Suprapubic skin (tissue), 4 donors: ENCODE data around the gene PDE4B. TPM values are rescaled to one million over a fixed set of nuclear protein-coding genes. Genes with fewer than 3 reads are reported as not detected.
"Not testable (repeated sequence)": the region's sequence is repeated elsewhere in the genome, so short reads cannot be mapped to it uniquely, and the experiment has no call there.

ENCODE experiments used
- DNase-seq, 2 donors: peaks; one replicate each; pipeline ENCODE4 v3.0.0-alpha.2; 2019; ENCODE audit warnings: low spot score in 2 of 2
- H3K27ac ChIP-seq: fragments of 200-600 bp; sonication (generic); one replicate; pipeline ENCODE4 v1.5.1; 2019
- H3K27me3 ChIP-seq: fragments of 200-600 bp; sonication (generic); one replicate; pipeline ENCODE4 v1.5.1; 2019
- H3K36me3 ChIP-seq: fragments of 200-600 bp; sonication (generic); one replicate; pipeline ENCODE4 v1.5.1; 2019
- H3K4me1 ChIP-seq: fragments of 200-600 bp; sonication (generic); one replicate; pipeline ENCODE4 v1.5.1; 2019
- H3K4me3 ChIP-seq: fragments of 200-600 bp; sonication (generic); one replicate; pipeline ENCODE4 v1.5.1; 2019; ENCODE audit warnings: mild to moderate bottlenecking
- H3K9me3 ChIP-seq: fragments of 200-600 bp; sonication (generic); one replicate; pipeline ENCODE4 v1.5.1; 2019
- EP300 ChIP-seq: sonication (generic); formaldehyde crosslinking; IDR thresholded peaks from one replicate; pipeline ENCODE4 v1.6.1; 2017; ENCODE audit warnings: antibody characterized with exemption
- POLR2A ChIP-seq, 2 donors: fragments of 450-650 bp; IDR thresholded peaks; one replicate each; pipeline ENCODE4 v1.6.1; 2017; ENCODE audit warnings: antibody characterized with exemption in 2 of 2, mild to moderate bottlenecking in 2 of 2, moderate library complexity in 2 of 2
- POLR2AphosphoS5 ChIP-seq, 3 donors: sonication (generic); formaldehyde crosslinking; IDR thresholded peaks; one replicate each; pipeline ENCODE4 v1.6.1; 2017; ENCODE audit warnings: antibody characterized with exemption in 3 of 3
- WGBS: methylation state at CpG from one replicate; pipeline ENCODE4 v1.1.5; 2018; 5-methylcytosine and 5-hydroxymethylcytosine counted together
- total RNA-seq, 4 donors: library from RNA; depleted of rRNA; stranded (reverse); fragments of >200 nt; gene quantifications; one replicate each; pipeline ENCODE4 v1.1.0, GENCODE V29; 2016
- TF ChIP-seq, protein P1 (sequence below), 2 donors: fragments of 200-600 bp in 1 of 2; fragments of 450-650 bp in 1 of 2; sonication (generic) in 1 of 2; IDR thresholded peaks; one replicate each; pipeline ENCODE4 v1.5.1; 2016 to 2019; ENCODE audit warnings: antibody characterized with exemption in 2 of 2, mild to moderate bottlenecking in 1 of 2, moderate library complexity in 1 of 2

The PDE4B gene
- total RNA-seq, 4 donors from 2014 or later: 14.2 to 27.6 (median 16.7) TPM

DNA sequence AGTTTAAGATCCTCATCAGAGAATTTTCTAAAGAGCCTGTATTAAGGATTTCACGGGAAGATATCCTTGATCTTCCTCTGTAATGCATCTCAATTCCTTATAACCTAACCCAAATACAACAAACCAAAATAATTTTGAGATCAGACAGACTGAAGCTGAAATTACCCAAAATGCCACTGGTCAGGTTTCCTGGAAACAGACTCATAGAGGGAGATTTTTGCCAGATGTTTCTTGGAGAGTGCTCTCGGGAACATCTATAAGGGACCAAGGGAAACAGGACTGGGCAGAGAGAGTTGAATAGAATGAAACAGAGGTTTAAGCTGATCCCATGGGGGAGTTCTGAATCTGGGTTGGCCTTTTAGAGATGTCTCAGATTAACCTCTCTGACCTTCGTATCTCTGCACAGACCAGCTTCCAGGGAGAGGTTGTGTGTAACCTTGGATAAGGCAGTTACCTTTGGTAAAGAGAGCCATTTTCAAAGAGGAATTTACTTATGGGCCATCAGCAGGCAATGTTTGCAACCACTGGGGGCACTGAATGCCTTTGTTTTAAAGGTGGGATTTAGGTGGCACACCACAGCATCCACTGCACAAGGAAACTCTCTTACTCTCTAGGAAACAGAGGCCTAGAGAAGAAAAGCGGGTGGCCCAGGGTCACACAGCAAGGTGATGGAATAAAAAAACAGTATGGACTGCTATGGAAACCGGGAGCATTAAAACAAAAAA lies 610.5 kb downstream of the PDE4B start:
- Histone ChIP-seq H3K36me3 (no peaks in the 10 kb centered on the region), H3K27ac (peak overlapping the region; percentile 39), H3K27me3 (no peaks in the 10 kb centered on the region), H3K4me3 (no peak overlapping the region), H3K9me3 (no peaks in the 10 kb centered on the region), H3K4me1 (peaks cover 17% of the 10 kb centered on the region)
- TF ChIP-seq EP300 (no peak), POLR2A (IDR thresholded peaks at IDR 0.05) (no peak), POLR2AphosphoS5 (IDR thresholded peaks at IDR 0.05) (no peak)
- TF ChIP-seq, protein P1, sequence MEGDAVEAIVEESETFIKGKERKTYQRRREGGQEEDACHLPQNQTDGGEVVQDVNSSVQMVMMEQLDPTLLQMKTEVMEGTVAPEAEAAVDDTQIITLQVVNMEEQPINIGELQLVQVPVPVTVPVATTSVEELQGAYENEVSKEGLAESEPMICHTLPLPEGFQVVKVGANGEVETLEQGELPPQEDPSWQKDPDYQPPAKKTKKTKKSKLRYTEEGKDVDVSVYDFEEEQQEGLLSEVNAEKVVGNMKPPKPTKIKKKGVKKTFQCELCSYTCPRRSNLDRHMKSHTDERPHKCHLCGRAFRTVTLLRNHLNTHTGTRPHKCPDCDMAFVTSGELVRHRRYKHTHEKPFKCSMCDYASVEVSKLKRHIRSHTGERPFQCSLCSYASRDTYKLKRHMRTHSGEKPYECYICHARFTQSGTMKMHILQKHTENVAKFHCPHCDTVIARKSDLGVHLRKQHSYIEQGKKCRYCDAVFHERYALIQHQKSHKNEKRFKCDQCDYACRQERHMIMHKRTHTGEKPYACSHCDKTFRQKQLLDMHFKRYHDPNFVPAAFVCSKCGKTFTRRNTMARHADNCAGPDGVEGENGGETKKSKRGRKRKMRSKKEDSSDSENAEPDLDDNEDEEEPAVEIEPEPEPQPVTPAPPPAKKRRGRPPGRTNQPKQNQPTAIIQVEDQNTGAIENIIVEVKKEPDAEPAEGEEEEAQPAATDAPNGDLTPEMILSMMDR (IDR thresholded peaks at IDR 0.05): no peak
- WGBS: 83% methylated on average over 5 of the region's 5 CpGs
- DNase-seq: no peak

DNA sequence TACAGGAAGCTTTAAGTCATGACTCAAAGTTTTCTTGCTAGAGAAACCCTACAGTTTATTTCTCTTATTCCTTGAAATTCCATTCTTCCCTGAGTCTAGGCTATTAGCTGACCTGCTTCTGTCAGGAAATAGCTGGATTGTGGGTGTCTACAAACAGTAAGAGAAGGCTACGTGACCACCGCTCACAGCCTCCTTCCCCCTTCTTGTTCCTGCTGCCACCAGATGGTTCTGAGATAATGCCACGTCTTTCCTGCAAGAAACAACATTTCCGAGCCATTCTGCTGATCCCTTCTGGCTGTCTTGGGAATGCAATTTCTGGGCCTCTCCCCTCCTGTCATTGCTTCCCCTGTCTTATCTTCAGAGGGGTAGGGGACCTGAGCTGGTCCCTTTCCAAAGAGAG lies 612.4 kb downstream of the PDE4B start:
- Histone ChIP-seq H3K4me3 (no peak overlapping the region), H3K4me1 (peaks cover 17% of the 10 kb centered on the region), H3K27me3 (no peaks in the 10 kb centered on the region), H3K9me3 (no peaks in the 10 kb centered on the region), H3K27ac (no peak overlapping the region), H3K36me3 (no peaks in the 10 kb centered on the region)
- WGBS: 81% methylated on average over 4 of the region's 4 CpGs
- DNase-seq: no peak
- no peak for TF ChIP-seq POLR2AphosphoS5 (IDR thresholded peaks at IDR 0.05)

DNA sequence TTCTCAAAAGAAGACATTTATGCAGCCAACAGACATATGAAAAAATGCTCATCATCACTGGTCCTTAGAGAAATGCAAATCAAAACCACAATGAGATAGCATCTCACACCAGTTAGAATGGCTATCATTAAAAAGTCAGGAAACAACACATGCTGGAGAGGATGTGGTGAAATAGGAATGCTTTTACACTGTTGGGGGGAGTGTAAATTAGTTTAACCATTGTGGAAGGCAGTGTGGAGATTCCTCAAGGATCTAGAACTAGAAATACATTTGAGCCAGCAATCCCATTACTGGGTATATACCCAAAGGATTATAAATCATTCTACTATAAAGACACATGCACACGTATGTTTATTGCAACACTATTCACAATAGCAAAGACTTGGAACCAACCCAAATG lies 618.8 kb downstream of the PDE4B start:
- not testable (repeated sequence) for H3K9me3 ChIP-seq, DNase-seq, H3K4me1 ChIP-seq, H3K27ac ChIP-seq, H3K27me3 ChIP-seq, H3K36me3 ChIP-seq, H3K4me3 ChIP-seq
- WGBS: 88% methylated on average over 1 of the region's 1 CpG

DNA sequence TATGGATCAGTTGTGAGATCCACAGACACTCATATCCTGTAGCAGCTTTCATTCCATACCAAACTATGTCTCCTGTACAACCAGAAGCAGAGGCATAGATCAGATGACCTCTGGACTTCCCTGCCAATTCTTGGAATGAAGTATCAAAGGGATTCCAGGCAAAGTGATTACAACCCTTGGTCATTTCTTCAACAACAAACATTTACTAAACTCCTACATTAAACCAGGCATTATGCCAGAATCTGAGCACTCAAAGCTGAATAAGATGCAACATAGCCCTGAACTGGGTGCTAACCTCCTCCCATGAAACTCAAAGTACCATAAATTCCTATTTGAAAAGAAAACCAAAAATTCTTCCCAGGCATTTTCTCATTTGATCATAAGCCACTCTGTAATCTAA lies 620.0 kb downstream of the PDE4B start:
- no peak for TF ChIP-seq EP300
- no peak for TF ChIP-seq POLR2A (IDR thresholded peaks at IDR 0.05)
- no peak for TF ChIP-seq POLR2AphosphoS5 (IDR thresholded peaks at IDR 0.05)
- TF ChIP-seq, protein P1 (IDR thresholded peaks at IDR 0.05): no peak
- no peak overlapping the region for H3K4me3 ChIP-seq
- DNase-seq: no peak
- H3K4me1 ChIP-seq: peaks cover 3% of the 10 kb centered on the region
- H3K9me3 ChIP-seq: peaks cover 9% of the 10 kb centered on the region
- H3K27me3 ChIP-seq: no peaks in the 10 kb centered on the region
- no peaks in the 10 kb centered on the region for H3K36me3 ChIP-seq
- H3K27ac ChIP-seq: no peak overlapping the region

DNA sequence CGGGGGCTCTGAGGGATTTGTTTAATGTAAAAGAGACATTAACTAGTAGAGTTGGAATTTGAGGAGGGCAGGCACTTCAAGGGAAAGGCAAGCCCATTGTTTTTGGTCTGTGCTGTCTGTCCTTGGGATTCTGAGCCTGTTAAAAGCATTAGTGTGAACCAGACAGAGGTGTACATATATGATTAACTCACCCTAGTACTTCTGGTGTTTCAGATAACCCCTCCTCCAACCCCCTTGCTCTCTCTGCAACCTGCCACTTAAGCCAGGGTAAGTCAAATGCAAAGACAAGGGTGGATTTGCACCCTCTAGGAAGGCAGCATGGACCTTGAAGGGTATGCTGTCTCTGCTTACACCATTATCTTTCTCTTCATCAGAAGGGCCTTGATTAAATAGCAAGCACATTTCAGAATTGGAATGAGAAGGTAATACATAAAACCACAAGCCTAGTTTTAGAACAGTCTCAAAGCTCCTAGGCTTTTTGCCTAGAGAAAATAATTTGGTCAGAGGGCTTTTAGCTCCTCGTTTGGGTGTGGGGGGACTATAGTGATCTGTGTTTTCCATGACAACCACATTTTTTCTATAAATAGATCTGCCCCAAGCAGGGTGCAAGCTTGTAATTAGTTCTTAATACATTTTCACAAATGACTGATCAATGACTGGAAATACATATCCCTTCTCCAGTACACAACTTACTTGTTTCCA lies 620.6 kb downstream of the PDE4B start:
- H3K27ac ChIP-seq: no peak overlapping the region
- H3K4me1 ChIP-seq: peaks cover 3% of the 10 kb centered on the region
- H3K4me3 ChIP-seq: no peak overlapping the region
- TF ChIP-seq POLR2AphosphoS5 (IDR thresholded peaks at IDR 0.05) (no peak), EP300 (no peak), POLR2A (IDR thresholded peaks at IDR 0.05) (no peak)
- TF ChIP-seq, protein P1 (IDR thresholded peaks at IDR 0.05): no peak
- DNase-seq: no peak
- 72% methylated on average over 2 of the region's 2 CpGs for WGBS
- peaks cover 9% of the 10 kb centered on the region for H3K9me3 ChIP-seq
- H3K36me3 ChIP-seq: no peaks in the 10 kb centered on the region
- H3K27me3 ChIP-seq: no peaks in the 10 kb centered on the region

DNA sequence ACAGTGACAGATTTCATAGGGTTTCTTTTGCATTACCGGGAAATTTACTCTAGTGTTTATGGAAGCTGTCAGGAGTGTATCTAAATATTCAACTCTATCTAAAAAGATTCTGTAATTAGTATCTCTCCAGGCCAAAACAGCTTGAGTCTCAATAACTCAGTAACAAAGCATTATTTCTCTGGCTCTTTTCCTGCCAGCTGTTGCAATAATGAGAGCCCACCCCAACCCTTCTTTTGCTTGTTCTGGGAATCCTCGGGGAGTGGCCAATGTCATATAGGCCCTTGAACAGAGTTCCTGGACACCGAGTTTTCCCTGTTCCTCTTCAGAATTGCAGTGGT lies 621.1 kb downstream of the PDE4B start:
- peaks cover 3% of the 10 kb centered on the region for H3K4me1 ChIP-seq
- H3K36me3 ChIP-seq: no peaks in the 10 kb centered on the region
- H3K27me3 ChIP-seq: no peaks in the 10 kb centered on the region
- TF ChIP-seq POLR2AphosphoS5 (IDR thresholded peaks at IDR 0.05) (no peak), POLR2A (IDR thresholded peaks at IDR 0.05) (no peak), EP300 (no peak)
- TF ChIP-seq, protein P1 (IDR thresholded peaks at IDR 0.05): no peak
- peaks cover 9% of the 10 kb centered on the region for H3K9me3 ChIP-seq
- 50% methylated on average over 3 of the region's 3 CpGs for WGBS
- no peak overlapping the region for H3K4me3 ChIP-seq
- DNase-seq: no peak
- no peak overlapping the region for H3K27ac ChIP-seq
